GM18519 (cell line): ENCODE measurements around the gene PDE1A.
"Not testable (repeated sequence)": the region's sequence is repeated elsewhere in the genome, so short reads cannot be mapped to it uniquely, and the experiment has no call there.

ENCODE experiments used
- ATAC-seq: cut with Tn5 transposase; IDR thresholded peaks from one replicate; pipeline ENCODE4 v1.9.1; 2021; ENCODE audit warnings: mild to moderate bottlenecking, moderate library complexity; ENCODE audit not compliant: unreplicated experiment, low FRiP score

Gene PDE1A

GRCh38 chr2:182412858-182413257 is 14.0 kb downstream of the PDE1A start:
- ATAC-seq, result no peak

GRCh38 chr2:182410120-182410519 is 16.7 kb downstream of the PDE1A start:
- ATAC-seq, result no peak

GRCh38 chr2:182406221-182406620 is 20.6 kb downstream of the PDE1A start:
- ATAC-seq, result no peak

- ATAC-seq, result no peak
Measured at GRCh38 chr2:182404975-182405561, 21.8 kb downstream of the PDE1A start.

GRCh38 chr2:182404092-182404491 is 22.7 kb downstream of the PDE1A start:
- no peak for ATAC-seq

GRCh38 chr2:182393270-182393760 is 33.5 kb downstream of the PDE1A start:
- ATAC-seq, result no peak

- ATAC-seq, result no peak
Measured at GRCh38 chr2:182391443-182391842, 35.4 kb downstream of the PDE1A start.

GRCh38 chr2:182386267-182386880 is 40.5 kb downstream of the PDE1A start:
- ATAC-seq, result not testable (repeated sequence)

GRCh38 chr2:182384860-182385259 is 42.0 kb downstream of the PDE1A start:
- no peak for ATAC-seq

GRCh38 chr2:182381225-182381624 is 45.6 kb downstream of the PDE1A start:
- no peak for ATAC-seq

GRCh38 chr2:182379241-182379640 is 47.6 kb downstream of the PDE1A start:
- ATAC-seq, result no peak

GRCh38 chr2:182378759-182379158 is 48.1 kb downstream of the PDE1A start:
- ATAC-seq, result no peak

GRCh38 chr2:182377467-182377866 is 49.4 kb downstream of the PDE1A start:
- ATAC-seq, result no peak

- ATAC-seq, result no peak
Measured at GRCh38 chr2:182375862-182376261, 51.0 kb downstream of the PDE1A start.

- no peak for ATAC-seq
Measured at GRCh38 chr2:182372661-182373060, 54.2 kb downstream of the PDE1A start.

GRCh38 chr2:182368996-182369395 is 57.8 kb downstream of the PDE1A start:
- ATAC-seq, result no peak

- no peak for ATAC-seq
Measured at GRCh38 chr2:182368446-182368845, 58.4 kb downstream of the PDE1A start.

GRCh38 chr2:182367401-182367800 is 59.4 kb downstream of the PDE1A start:
- no peak for ATAC-seq

- no peak for ATAC-seq
Measured at GRCh38 chr2:182366628-182367027, 60.2 kb downstream of the PDE1A start.

- no peak for ATAC-seq
Measured at GRCh38 chr2:182365855-182366254, 61.0 kb downstream of the PDE1A start.

GRCh38 chr2:182361477-182361876 is 65.4 kb downstream of the PDE1A start:
- ATAC-seq, result no peak

GRCh38 chr2:182360663-182361260 is 66.1 kb downstream of the PDE1A start:
- ATAC-seq, result no peak
